Breast epithelium (tissue), 3 donors: ENCODE data around the gene BIRC7.

ENCODE experiments used
- POLR2A ChIP-seq: fragments of 450-650 bp; IDR thresholded peaks from one replicate; pipeline ENCODE4 v1.6.1; 2016; ENCODE audit warnings: antibody characterized with exemption, mild to moderate bottlenecking, moderate library complexity
- POLR2AphosphoS5 ChIP-seq, 3 donors: sonication (generic); formaldehyde crosslinking; IDR thresholded peaks; one replicate each; pipeline ENCODE4 v1.6.1; 2017; ENCODE audit warnings: antibody characterized with exemption in 3 of 3
- TF ChIP-seq, protein P1 (sequence below), 3 donors: fragments of 450-650 bp; IDR thresholded peaks; one replicate each; pipeline ENCODE4 v1.5.1; 2016 to 2017; ENCODE audit warnings: antibody characterized with exemption in 3 of 3, mild to moderate bottlenecking in 3 of 3, moderate library complexity in 3 of 3

DNA sequence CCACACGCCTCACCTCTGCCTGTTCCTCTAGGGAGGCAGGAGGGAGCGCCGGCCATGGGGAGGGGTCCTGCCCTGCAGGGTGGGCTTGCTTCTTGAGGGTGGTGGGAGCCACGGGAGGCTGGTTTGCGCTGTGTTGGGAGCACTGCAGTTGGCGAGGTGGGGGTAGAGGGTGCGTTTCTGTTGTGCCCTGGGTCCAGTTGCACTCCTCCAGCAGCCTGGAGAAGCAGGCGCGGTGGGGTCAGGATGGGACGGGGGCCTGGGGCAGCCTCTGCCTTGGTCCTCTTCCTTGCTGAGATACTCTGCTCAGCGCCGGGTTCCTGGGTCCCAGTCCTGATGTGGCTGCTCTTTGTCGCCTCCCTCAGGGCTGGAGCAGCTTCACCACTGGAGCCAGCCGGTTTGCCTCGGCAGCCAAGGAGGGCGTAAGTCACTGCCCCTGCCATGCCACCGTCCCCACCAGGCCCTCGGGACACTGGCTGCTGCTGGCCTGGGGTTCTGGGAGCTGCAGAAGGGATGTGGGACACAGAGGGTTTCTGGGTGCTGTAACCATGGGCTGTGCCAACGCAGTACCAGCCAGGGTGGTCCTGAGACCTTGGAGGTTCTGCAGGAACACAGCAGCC lies 45.3 kb downstream of the BIRC7 start:
- TF ChIP-seq, protein P1, sequence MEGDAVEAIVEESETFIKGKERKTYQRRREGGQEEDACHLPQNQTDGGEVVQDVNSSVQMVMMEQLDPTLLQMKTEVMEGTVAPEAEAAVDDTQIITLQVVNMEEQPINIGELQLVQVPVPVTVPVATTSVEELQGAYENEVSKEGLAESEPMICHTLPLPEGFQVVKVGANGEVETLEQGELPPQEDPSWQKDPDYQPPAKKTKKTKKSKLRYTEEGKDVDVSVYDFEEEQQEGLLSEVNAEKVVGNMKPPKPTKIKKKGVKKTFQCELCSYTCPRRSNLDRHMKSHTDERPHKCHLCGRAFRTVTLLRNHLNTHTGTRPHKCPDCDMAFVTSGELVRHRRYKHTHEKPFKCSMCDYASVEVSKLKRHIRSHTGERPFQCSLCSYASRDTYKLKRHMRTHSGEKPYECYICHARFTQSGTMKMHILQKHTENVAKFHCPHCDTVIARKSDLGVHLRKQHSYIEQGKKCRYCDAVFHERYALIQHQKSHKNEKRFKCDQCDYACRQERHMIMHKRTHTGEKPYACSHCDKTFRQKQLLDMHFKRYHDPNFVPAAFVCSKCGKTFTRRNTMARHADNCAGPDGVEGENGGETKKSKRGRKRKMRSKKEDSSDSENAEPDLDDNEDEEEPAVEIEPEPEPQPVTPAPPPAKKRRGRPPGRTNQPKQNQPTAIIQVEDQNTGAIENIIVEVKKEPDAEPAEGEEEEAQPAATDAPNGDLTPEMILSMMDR (IDR thresholded peaks at IDR 0.05): no peak
- no peak for TF ChIP-seq POLR2A
- no peak for TF ChIP-seq POLR2AphosphoS5 (IDR thresholded peaks at IDR 0.05)
